Measurements from ENCODE around the gene TRMT2B.
"Not testable (repeated sequence)": the region's sequence is repeated elsewhere in the genome, so short reads cannot be mapped to it uniquely, and the experiment has no call there.

Gene TRMT2B

DNA sequence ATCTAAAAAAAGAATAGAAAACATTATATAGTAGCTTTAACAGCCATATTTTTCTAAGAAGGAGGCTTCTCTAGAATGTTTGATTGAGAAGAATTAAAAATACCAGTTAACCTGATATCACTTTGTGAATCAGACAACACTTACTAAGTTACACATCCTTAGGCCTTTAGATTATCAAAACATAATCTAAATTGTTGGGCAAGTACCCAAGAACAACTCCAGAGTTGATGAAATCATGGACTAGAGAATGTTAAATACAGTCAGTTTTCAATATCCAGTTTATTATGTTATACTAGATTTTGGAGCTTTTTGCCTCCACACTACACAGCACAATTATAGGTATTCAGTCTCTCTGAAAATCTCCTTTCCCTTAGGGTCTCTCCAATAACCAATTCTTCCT is 42.8 kb downstream of the TRMT2B start:
- DNase-seq (ENCODE audit: low spot score), result no peak

DNA sequence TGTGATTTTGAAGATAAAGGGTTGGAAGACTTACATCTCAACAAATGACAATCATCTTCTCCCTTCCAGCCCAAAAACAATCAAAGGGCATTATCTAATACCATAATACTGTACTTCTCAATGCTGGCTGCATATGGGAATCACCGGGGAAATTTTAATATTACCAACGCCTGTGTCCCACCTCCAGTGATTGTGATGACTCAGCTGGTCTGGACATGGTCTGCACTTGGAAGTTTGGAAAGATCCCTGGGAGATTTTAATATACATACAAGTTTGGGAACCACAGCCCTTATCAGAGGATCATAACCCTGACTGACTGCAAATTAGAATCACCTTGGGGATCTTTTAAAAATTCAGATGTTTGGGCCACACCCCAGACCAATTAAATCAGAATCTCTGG is 52.5 kb downstream of the TRMT2B start:
- DNase-seq (ENCODE audit: low spot score), result no peak

DNA sequence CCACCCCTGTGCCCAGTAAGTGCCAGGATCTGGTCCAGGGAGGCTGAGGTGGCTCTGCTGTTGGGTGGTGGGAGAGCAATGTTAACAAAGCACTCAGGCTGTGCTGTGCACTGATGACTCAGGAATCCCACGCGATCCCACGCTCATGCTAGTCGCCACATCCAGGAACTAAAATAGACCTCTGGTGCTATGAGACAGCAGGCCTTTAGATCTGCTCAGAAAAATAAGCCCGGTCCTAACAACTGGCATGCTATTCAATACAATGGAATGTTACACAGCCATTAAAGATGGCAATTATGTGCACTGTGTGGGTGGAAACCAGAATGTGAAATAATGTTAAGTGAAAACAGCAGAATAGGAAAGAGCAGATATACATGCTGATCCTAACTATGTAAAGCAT is 56.4 kb downstream of the TRMT2B start:
- peak; percentile 60 for DNase-seq (ENCODE audit: low spot score)

DNA sequence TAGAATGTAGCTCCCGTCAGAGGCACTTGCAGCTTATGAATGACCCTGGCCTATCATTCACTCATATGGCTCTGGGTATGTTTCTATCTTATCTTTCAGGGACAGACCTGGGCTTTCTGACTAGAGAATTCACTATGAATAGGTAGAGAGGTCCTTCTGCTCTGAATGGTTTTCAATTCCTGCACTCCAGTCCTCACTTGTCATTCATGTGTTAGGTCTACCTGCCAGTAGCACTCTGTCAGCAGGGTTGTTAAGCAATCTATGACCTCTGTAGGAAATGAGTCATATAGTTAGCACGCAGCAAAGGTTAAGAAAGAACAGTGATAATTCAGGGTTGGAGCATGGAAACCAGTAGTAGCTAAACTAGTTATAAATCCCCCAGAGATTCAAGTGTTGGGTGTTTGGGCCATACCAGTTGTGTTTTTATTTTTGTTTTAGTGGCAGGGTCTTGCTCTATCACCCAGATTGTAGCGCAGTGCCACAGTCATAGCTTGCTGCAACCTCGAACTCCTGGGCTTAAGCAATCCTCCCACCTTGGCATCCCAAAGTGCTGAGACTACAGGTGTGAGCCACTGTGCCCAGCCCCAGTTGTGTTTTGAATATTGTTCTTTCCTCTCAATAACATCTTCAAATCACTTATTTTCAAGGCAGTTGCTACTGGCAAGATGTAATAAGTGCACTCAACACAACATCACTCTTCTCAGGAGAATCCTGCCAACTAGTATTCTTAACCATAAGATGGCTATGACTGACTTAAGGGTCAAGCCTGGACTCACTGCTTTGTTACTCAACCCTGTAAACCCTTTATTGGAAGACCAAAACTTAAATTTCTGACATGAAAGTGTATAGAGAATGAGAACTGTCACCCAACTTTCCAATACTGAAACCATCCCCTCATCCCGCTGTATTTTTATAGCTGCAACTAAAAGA is 57.3 kb downstream of the TRMT2B start:
- DNase-seq (ENCODE audit: low spot score), result no peak

DNA sequence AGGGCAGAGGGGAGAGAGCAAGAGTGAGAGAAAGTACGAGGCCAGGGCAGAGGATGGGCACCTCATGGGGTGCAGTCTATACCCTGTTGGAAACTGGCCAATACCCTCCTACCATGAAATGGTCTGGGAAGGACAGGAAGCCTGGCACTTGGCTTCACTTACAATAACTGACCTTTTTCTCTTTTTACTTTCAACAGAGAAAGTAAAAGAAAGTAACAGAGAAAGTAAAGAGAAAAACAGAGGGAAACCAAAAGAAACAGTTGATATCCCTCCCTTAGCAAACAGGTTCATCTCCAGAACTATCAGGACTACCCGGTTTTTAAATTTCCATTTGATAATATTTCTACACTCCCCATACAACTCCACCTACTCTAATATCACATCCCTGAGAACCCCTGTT is 61.8 kb downstream of the TRMT2B start:
- no peak for DNase-seq (ENCODE audit: low spot score)

DNA sequence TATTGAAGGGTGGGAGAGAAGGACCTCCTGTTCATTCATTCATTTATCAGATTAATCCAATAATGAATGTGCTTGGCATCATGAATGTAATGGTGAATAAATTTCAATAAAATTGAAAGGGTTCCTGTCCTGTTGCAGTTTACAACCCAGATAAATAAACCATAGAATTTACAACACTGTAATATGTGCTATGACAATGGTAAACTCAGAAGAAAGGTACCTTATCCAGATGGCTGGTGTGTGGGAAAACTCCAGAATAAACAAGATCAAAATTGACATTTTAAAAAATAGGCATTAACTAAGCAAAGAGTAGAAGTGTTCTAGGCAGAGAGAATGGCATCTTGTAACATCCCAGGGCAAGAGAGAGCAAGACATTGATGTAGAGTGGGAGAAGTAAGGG is 67.1 kb downstream of the TRMT2B start:
- no peak for DNase-seq (ENCODE audit: low spot score)

DNA sequence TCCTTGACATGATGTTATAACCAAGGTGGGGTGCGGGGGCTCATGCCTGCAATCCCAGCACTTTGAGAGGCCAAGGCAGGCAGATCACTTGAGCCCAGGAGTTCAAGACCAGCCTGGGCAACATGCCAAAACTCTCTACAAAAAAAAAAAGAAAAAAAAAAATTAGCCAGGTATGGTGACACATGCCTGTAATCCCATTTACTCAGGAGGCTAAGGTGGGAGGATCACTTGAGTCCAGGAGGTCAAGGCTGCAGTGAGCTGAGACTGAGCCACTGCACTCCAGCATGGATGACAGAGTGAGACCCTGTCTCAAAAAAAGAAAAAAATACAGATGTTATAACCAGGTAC is 70.4 kb downstream of the TRMT2B start:
- not testable (repeated sequence) for DNase-seq (ENCODE audit: low spot score)

DNA sequence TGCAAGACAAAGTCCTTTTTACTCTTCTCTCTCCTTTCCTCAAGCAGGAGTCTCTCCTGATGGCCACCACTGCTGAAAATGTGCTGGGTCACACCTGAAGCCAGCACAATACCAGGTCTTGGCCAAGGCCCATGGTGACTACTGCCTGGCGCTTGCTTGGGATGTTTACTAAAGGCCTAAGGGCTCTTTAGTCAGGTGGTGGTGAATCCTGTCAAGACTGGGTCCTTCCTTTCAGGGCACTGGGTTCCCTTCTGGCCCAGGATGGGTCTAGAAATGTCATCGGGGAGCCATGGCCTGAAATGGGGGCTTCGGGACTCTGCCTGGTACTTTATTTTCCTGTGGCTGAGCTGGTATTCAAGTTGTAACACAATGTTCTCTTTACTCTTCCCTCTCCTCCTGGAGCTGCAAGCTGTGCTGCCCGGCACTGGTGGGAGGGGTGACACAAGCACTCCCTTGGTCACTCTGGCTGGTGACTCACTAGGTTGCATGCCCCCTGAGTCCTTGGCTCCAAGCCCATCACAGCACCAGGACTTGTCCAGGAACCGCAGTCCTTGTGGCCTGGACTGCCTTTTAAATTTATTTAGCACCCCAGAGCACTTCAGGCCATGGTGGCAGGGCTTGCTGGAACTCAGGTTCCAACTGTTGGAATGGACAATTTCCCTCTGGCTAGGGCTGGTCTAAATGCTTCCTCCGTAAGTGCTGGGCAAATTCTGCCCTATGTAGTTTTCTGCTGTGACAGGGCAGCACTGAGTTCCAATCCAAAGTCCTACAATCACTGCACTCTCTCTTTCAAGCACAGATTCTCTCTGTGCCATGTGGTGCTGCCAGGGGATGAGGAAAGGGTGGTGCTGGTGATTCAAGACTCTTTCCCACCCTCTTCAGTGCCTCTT is 71.1 kb downstream of the TRMT2B start:
- DNase-seq (ENCODE audit: low spot score), result no peak

DNA sequence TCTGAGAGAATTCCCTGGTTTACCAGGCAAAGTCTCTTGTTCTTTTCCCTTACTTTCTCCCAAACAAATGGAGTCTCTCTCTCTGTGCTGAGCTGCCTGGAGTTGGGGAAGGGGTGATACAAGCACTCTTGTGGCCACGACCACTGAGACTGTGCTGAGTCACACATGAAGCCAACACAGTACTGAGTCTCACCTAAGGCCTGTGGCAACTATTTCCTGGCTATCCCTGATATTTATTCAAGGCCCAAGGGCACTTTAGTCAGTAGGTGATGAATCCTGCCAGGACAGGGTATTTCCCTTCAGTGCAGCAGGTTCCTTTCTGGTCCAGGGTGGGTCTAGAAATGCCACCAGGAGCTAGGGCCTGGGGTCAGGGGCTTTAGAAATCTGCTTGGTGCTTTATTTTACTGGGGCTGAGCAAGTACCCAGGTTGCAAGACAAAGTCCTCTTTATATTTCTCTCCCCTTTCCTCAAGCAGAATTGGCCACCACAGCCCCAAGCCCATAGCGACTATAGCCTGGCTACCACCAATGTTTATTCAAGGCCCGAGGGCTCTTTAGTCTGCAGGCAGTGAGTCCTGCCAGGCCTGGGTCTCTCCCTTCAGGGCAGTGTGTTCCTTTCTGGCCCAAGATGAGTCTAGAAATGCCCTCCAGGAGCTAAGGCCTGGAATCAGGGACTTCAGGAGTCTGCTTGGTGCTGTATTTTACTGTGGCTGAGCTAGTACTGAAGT is 71.9 kb downstream of the TRMT2B start:
- DNase-seq (ENCODE audit: low spot score), result no peak

DNA sequence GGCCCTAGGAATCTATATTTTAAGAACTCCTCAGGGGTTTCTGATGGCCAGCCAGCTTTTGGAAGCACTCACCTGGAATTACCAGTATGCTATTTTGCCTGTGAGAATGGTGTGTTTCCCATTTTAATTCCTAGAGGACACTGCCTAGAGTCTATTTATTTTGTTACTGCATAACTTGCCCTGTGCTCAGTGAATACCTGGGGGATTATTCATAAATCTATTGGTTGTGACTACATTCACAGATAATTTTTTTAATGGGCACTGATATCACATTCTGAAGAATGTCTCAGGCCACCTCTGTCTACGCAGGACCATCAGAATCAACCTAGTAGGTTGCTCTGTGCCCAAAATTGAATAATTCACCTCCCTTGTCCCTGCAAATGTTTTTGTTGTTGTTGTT is 75.7 kb downstream of the TRMT2B start:
- no peak for DNase-seq (ENCODE audit: low spot score)

DNA sequence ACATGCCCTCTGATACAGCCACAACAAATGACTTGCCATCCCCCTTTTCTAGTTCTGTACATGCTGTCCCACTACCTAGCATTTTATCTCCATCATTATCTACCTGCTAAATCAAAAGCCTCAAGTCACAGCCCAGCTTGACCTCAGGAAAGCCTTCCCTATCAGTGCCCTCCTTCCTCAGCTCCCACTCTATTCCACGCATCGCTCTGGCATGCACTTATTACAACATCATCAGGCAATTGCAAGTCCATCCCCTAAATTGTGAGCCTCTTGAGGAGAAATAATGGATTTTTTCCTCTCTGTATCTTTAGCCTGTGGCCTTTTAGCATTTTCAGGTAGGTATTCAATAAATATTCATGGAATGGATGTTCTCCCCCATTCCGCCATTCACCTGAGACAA is 76.7 kb downstream of the TRMT2B start:
- DNase-seq (ENCODE audit: low spot score), result no peak

DNA sequence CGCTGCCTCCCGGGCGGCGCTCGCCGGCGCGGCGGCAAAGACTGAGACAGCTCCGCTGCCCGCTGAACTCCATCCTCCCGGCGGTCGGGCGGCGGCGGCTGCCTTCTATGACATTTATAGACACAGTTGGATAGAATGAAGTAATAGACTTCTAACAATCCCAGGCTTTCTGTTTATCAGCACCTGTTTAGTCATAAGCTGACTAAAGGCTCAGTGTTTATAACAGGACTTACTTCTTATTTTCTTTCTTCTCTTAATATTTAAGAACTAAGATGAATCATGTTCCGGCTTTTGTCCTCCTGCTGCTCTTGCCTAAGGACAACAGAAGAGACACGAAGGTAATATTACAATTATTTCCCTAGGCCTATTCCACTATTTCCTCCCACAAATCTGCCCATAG is 78.5 kb downstream of the TRMT2B start:
- no peak for DNase-seq (ENCODE audit: low spot score)

DNA sequence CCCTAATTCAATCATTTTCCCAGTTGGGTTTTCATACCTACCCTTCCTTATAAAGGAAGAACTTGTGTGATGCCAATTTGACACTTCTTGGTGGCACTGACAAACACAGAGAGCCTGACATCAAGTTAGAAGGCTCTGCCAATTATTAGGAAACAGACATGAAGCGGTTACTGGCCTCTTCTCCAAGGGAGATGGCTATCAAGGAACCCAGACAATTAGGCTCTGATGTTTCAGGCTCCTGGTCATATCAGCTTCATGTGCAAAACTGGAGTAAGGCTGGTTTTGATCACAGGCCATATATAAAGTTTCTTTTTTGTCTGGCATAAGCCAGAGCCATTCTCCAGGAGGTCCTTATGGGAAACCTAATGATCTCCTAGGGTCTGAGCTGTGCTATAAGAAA is 82.0 kb downstream of the TRMT2B start:
- DNase-seq (ENCODE audit: low spot score), result no peak

DNA sequence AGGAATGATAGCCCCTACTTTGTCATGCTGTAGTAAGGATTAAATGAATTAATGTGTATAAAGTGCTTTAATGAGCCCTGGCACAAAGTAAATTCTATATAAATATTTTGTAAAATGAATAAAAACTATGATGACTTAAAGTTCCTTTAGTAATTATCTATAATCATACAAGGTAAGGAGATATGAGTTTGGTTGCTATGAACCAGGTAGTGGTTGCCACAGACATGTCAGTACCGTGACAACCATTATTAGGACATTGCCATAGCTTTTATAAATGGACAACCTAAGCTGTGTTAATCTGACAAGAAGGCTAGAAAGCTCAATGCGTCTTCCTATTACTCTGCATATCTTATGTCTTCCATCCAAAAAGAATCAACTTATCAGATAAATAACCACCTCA is 82.5 kb downstream of the TRMT2B start, which contains the start of gene ARL13A:
Gene ARL13A, plus strand, starts transcription at position 301 of the 400 bp plus-strand sequence. CDS start 3,982 bp downstream, outside the sequence.
- no peak for DNase-seq (ENCODE audit: low spot score)

DNA sequence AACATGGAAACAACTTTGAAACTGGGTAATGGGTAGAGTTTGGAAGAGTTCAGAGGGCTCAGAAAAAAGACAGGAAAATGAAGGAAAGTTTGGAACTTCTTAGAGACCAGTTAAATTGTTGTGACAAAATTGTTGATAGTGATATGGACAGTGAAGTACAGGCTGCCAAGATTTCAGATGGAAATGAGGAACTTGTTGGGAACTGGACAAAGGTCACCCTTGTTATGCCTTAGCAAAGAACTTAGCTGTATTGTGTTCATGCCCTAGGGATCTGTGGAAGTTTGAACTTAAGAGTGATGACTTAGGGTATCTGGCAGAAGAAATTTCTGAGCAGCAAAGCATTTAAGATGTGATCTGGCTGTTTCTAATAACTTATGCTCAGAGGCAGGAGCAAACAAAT is 87.5 kb downstream of the TRMT2B start:
- DNase-seq (ENCODE audit: low spot score), result no peak

DNA sequence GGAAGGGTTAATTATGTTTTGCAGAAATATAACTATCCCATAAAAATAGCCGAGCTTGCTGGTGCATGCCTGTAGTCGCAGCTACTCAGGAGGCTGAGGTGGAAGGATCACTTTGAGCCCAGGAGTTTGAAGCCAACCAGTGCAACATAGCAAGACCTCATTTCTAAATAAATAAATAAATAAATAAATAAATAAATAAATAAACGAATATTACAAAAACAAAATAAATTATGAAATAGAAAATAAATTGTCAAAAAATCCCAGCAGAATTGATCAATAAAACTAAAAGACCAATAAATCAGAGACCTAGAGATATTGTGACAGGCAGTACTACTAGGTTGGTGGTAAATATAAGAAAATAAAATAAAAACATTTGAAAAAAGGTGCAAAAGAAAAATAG is 89.1 kb downstream of the TRMT2B start:
- no peak for DNase-seq (ENCODE audit: low spot score)
